ENCODE results near the gene DPP8.
"Not testable (repeated sequence)": the region's sequence is repeated elsewhere in the genome, so short reads cannot be mapped to it uniquely, and the experiment has no call there.

Gene DPP8

GRCh38 chr15:65402961-65403360, 114.5 kb downstream of the DPP8 start:
- no peak for DNase-seq

- no peak for DNase-seq
Observed at GRCh38 chr15:65401611-65402240, 115.8 kb downstream of the DPP8 start.

- DNase-seq: peak; percentile 75 to 90
Observed at GRCh38 chr15:65400760-65401610, 116.5 kb downstream of the DPP8 start.

GRCh38 chr15:65399997-65400396, 117.5 kb downstream of the DPP8 start:
- DNase-seq: no peak

GRCh38 chr15:65399001-65399706, 118.3 kb downstream of the DPP8 start:
- DNase-seq: no peak

GRCh38 chr15:65398486-65398885, 119.0 kb downstream of the DPP8 start:
- not testable (repeated sequence) for DNase-seq

GRCh38 chr15:65396965-65397317, 120.5 kb downstream of the DPP8 start:
- DNase-seq: no peak

- DNase-seq: no peak
Observed at GRCh38 chr15:65396283-65396964, 121.1 kb downstream of the DPP8 start.

GRCh38 chr15:65395567-65396202, 121.8 kb downstream of the DPP8 start:
- DNase-seq: no peak

- no peak for DNase-seq
Observed at GRCh38 chr15:65394936-65395335, 122.6 kb downstream of the DPP8 start.

- no peak for DNase-seq
Observed at GRCh38 chr15:65394280-65394789, 123.2 kb downstream of the DPP8 start.

- no peak for DNase-seq
Observed at GRCh38 chr15:65393557-65393956, 123.9 kb downstream of the DPP8 start.

GRCh38 chr15:65393091-65393490, 124.4 kb downstream of the DPP8 start:
- no peak for DNase-seq

Measured in NCI-H524 (cell line).